Left ventricle myocardium inferior (tissue), 1 donor: ENCODE results near the gene OASL. TPM values are rescaled to one million over a fixed set of nuclear protein-coding genes. Genes with fewer than 3 reads are reported as not detected.

ENCODE experiments used
- DNase-seq: peaks from one replicate; pipeline ENCODE4 v3.0.0-alpha.2; 2020
- H3K27ac ChIP-seq: fragments of 200-600 bp; replicated peaks from 2 replicates; pipeline ENCODE4 v1.8.0; 2021
- H3K27me3 ChIP-seq: fragments of 200-600 bp; 2 replicates; pipeline ENCODE4 v1.8.0; 2021; ENCODE audit warnings: low read depth
- H3K36me3 ChIP-seq: fragments of 200-600 bp; 2 replicates; pipeline ENCODE4 v1.8.0; 2021
- H3K4me1 ChIP-seq: fragments of 200-600 bp; 2 replicates; pipeline ENCODE4 v1.8.0; 2021
- H3K4me3 ChIP-seq: fragments of 200-600 bp; 2 replicates; pipeline ENCODE4 v1.8.0; 2021; ENCODE audit warnings: mild to moderate bottlenecking, moderate library complexity
- H3K9me3 ChIP-seq: fragments of 200-600 bp; replicated peaks from 2 replicates; pipeline ENCODE4 v1.8.0; 2021
- CTCF ChIP-seq: fragments of 200-600 bp; IDR thresholded peaks from 2 replicates; pipeline ENCODE4 v1.8.0; 2021; ENCODE audit warnings: antibody characterized with exemption, mild to moderate bottlenecking, borderline replicate concordance
- intact Hi-C: fragments of 100-400 bp; cut with micrococcal nuclease; formaldehyde crosslinking; loops from one replicate; pipeline ENCODE4 v1.11.0; 2022
- total RNA-seq: library from RNA; stranded (reverse); fragmentation: NEBNext Ultra II Directional; extraction: Animal tissue kit (Norgen Biotek cat#: 25700); gene quantifications from one replicate; pipeline ENCODE4 v1.2.1, GENCODE V29; 2021
- donor health status: DM: no; HTN: yes; CAD: no; lungs with severe emphysema.

OASL gene
- total RNA-seq, 1 donor from 2014 or later, result 0.25 TPM

GRCh38 chr12:121004253-121004815 is 34.7 kb downstream of the OASL start:
- intact Hi-C loops, result no loop called here

GRCh38 chr12:121003650-121004049 is 35.4 kb downstream of the OASL start:
- no peak for TF ChIP-seq CTCF
- Histone ChIP-seq H3K4me1 (no peaks in the 10 kb centered on the region), H3K27me3 (peaks cover 9% of the 10 kb centered on the region), H3K27ac (no peak overlapping the region), H3K4me3 (no peak overlapping the region), H3K9me3 (no peaks in the 10 kb centered on the region), H3K36me3 (peaks cover 64% of the 10 kb centered on the region)
- no peak for DNase-seq
- intact Hi-C loops, result no loop called here

More at GRCh38 chr12:121004253-121004815, 34.7 kb downstream of the OASL start:
- Histone ChIP-seq H3K4me3 (no peak overlapping the region), H3K4me1 (no peaks in the 10 kb centered on the region), H3K9me3 (no peaks in the 10 kb centered on the region), H3K36me3 (peaks cover 71% of the 10 kb centered on the region), H3K27me3 (peaks cover 2% of the 10 kb centered on the region), H3K27ac (no peak overlapping the region)
- TF ChIP-seq CTCF, result no peak
- no peak for DNase-seq

- no peaks in the 10 kb centered on the region for H3K9me3 ChIP-seq
- H3K36me3 ChIP-seq, result peaks cover 47% of the 10 kb centered on the region
- no peaks in the 10 kb centered on the region for H3K4me1 ChIP-seq
- H3K27ac ChIP-seq, result no peak overlapping the region
- intact Hi-C loops, result no loop called here
- H3K4me3 ChIP-seq, result no peak overlapping the region
- H3K27me3 ChIP-seq, result peaks cover 18% of the 10 kb centered on the region
- TF ChIP-seq CTCF, result no peak
- DNase-seq, result no peak
These were observed 37.1 kb downstream of the OASL start for GRCh38 chr12:121001841-121002483.

- Histone ChIP-seq H3K27me3 (peaks cover 27% of the 10 kb centered on the region), H3K27ac (no peak overlapping the region), H3K4me3 (no peak overlapping the region), H3K36me3 (peaks cover 38% of the 10 kb centered on the region), H3K9me3 (no peaks in the 10 kb centered on the region), H3K4me1 (no peaks in the 10 kb centered on the region)
- no peak for TF ChIP-seq CTCF
- DNase-seq, result no peak
- intact Hi-C loops, result no loop called here
These were observed 38.0 kb downstream of the OASL start for GRCh38 chr12:121001060-121001459.

GRCh38 chr12:121000530-121000929 is 38.5 kb downstream of the OASL start:
- peaks cover 32% of the 10 kb centered on the region for H3K27me3 ChIP-seq
- no peak overlapping the region for H3K4me3 ChIP-seq
- no peaks in the 10 kb centered on the region for H3K9me3 ChIP-seq
- peaks cover 32% of the 10 kb centered on the region for H3K36me3 ChIP-seq
- intact Hi-C loops, result no loop called here
- no peak for TF ChIP-seq CTCF
- no peak for DNase-seq
- no peaks in the 10 kb centered on the region for H3K4me1 ChIP-seq
- no peak overlapping the region for H3K27ac ChIP-seq
